Transverse colon (tissue), 4 donors: Measurements from ENCODE around the gene ADD1. TPM values are rescaled to one million over a fixed set of nuclear protein-coding genes. Genes with fewer than 3 reads are reported as not detected.

ENCODE experiments used
- DNase-seq: peaks from one replicate; pipeline ENCODE4 v3.0.0-alpha.2; 2019
- H3K27ac ChIP-seq, 4 donors: fragments of 200-600 bp; sonication (generic); 2 replicates each; pipeline ENCODE4 v1.5.1; 2016 to 2018; ENCODE audit warnings: inconsistent platforms in 4 of 4
- H3K27me3 ChIP-seq: fragments of 200-600 bp; sonication (generic); 2 replicates; pipeline ENCODE4 v1.5.1; 2017; ENCODE audit warnings: inconsistent platforms
- H3K36me3 ChIP-seq, 4 donors: fragments of 200-600 bp; sonication (generic); 2 replicates each; pipeline ENCODE4 v1.5.1; 2017 to 2019; ENCODE audit warnings: inconsistent platforms in 4 of 4
- H3K4me1 ChIP-seq, 4 donors: fragments of 200-600 bp; sonication (generic); 2 replicates each; pipeline ENCODE4 v1.5.1; 2017 to 2020; ENCODE audit warnings: inconsistent platforms in 4 of 4
- H3K4me3 ChIP-seq, 4 donors: fragments of 200-600 bp; sonication (generic); 1 replicate in 1 of 4; 2 replicates in 3 of 4; pipeline versions ENCODE4 v1.5.1 to v1.6.1; 2017 to 2019; ENCODE audit warnings: inconsistent platforms in 4 of 4
- H3K9me3 ChIP-seq, 2 donors: fragments of 200-600 bp; sonication (generic); 2 replicates each; pipeline ENCODE4 v1.5.1; 2017 to 2019; ENCODE audit warnings: inconsistent platforms in 2 of 2
- EP300 ChIP-seq: sonication (generic); formaldehyde crosslinking; IDR thresholded peaks from one replicate; pipeline ENCODE4 v1.6.1; 2017; ENCODE audit warnings: antibody characterized with exemption, low read depth
- POLR2A ChIP-seq: fragments of 450-650 bp; IDR thresholded peaks from one replicate; pipeline ENCODE4 v1.6.1; 2016; ENCODE audit warnings: antibody characterized with exemption, mild to moderate bottlenecking, moderate library complexity
- POLR2AphosphoS5 ChIP-seq, 3 donors: sonication (generic); formaldehyde crosslinking; IDR thresholded peaks; one replicate each; pipeline ENCODE4 v1.6.1; 2016; ENCODE audit warnings: antibody characterized with exemption in 3 of 3
- WGBS, 2 donors: methylation state at CpG; one replicate each; pipeline ENCODE4 v1.1.5; 2018; ENCODE audit warnings: low coverage in 1 of 2; 5-methylcytosine and 5-hydroxymethylcytosine counted together
- in situ Hi-C, 4 donors: fragments of 200-750 bp; cut with MboI; loops; one replicate each; pipeline versions ENCODE4 v1.15.0 to v1.15.1; 2017; ENCODE audit warnings: low sequenced_read_pairs in 3 of 4, low pct_ligation_motif_present in 1 of 4, low pct_unique_long_range_greater_than_20kb in 1 of 4
- intact Hi-C: fragments of 100-400 bp; cut with DNase I; formaldehyde crosslinking; loops from one replicate; pipeline ENCODE4 v1.15.1; 2023; ENCODE audit warnings: low total_unique reads
- total RNA-seq, 4 donors: library from RNA; depleted of rRNA; stranded (reverse); fragments of >200 nt; gene quantifications; one replicate each; pipeline ENCODE4 v1.1.0, GENCODE V29; 2016
- TF ChIP-seq, protein P1 (sequence below), 5 experiments: fragments of 200-600 bp in 3 of 5; fragments of 450-650 bp in 2 of 5; sonication (generic) in 3 of 5; IDR thresholded peaks; 1 replicate in 2 of 5; 2 replicates in 3 of 5; pipeline ENCODE4 v1.5.1; 2016 to 2017; ENCODE audit warnings: antibody characterized with exemption in 5 of 5, inconsistent platforms in 3 of 5, mild to moderate bottlenecking in 2 of 5, moderate library complexity in 1 of 5

The ADD1 gene
- total RNA-seq, 4 donors from 2014 or later: 218 to 392 (median 299) TPM

DNA sequence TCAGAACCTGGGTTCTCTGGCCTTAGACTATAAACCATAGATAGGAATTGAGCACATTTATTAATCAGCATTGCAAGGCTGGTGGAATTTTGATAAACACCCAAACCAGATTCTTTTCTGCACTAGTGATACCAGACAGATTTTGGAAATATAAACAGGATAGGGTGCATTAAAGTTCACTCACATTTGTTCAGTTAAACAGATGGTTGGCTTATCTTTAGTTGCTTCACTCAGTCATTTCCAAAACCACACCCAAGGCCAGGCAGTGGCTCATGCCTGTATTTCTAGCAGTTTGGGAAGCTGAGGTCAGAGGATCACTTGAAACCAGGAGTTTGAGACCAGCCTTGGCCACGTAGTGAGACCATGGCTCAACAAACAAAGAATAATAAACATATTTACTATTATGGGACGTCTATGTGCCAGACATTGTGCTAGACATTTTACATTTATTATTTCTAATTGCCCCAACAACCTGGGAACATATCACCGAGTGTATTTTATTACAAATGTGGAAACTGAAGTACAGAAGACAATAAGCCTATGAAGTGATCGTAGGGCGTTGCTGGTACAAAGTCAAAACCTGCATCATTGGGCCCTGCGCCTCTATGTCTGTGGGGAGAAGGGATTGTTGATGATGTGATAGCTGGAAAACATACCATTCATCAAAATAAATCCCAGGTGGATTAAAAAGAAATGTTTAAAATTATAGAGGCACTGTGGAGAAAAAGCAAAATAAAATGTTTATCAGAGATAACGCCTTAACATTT is 15.0 kb downstream of the ADD1 start:
- TF ChIP-seq POLR2A (no peak), POLR2AphosphoS5 (IDR thresholded peaks at IDR 0.05) (no peak), EP300 (no peak)
- TF ChIP-seq, protein P1, sequence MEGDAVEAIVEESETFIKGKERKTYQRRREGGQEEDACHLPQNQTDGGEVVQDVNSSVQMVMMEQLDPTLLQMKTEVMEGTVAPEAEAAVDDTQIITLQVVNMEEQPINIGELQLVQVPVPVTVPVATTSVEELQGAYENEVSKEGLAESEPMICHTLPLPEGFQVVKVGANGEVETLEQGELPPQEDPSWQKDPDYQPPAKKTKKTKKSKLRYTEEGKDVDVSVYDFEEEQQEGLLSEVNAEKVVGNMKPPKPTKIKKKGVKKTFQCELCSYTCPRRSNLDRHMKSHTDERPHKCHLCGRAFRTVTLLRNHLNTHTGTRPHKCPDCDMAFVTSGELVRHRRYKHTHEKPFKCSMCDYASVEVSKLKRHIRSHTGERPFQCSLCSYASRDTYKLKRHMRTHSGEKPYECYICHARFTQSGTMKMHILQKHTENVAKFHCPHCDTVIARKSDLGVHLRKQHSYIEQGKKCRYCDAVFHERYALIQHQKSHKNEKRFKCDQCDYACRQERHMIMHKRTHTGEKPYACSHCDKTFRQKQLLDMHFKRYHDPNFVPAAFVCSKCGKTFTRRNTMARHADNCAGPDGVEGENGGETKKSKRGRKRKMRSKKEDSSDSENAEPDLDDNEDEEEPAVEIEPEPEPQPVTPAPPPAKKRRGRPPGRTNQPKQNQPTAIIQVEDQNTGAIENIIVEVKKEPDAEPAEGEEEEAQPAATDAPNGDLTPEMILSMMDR (IDR thresholded peaks at IDR 0.05): no peak
- intact Hi-C loops: no loop called here
- H3K4me3 ChIP-seq: no peak overlapping the region
- in situ Hi-C loops: no loop called here
- peak overlapping the region; percentile 72 to 81 (median 74) for H3K27ac ChIP-seq
- H3K9me3 ChIP-seq: no peaks in the 10 kb centered on the region
- peak; percentile 46 for DNase-seq
- H3K27me3 ChIP-seq: no peaks in the 10 kb centered on the region
- WGBS, 2 donors: 43% methylated on average over 7 of the region's 7 CpGs
- H3K4me1 ChIP-seq: peaks cover 45 to 95% (median 73%) of the 10 kb centered on the region in 4 donors
- H3K36me3 ChIP-seq: peaks cover 0 to 7% (median 3%) of the 10 kb centered on the region in 4 donors

DNA sequence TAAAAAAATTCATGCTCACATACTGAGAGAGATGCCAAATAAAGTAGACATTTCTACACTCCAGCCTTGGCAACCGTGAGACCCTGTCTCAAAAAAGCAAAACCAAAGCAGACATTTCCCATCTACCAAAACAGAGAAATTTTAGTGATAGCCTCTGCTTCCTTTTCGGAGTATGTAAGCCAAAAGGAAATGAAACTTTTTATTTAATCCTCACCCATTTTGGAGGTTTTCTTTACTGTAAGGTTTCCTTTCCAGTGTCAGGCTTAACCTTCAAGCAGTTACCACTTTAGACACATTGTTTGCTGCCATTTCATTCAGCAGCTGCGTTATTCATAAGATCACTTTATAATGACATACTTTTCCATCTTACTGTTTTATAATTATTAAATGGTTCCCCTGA is 15.9 kb downstream of the ADD1 start:
- no peak for TF ChIP-seq POLR2A
- TF ChIP-seq POLR2AphosphoS5 (IDR thresholded peaks at IDR 0.05): no peak
- TF ChIP-seq, protein P1 (IDR thresholded peaks at IDR 0.05): no peak
- TF ChIP-seq EP300: no peak
- no peaks in the 10 kb centered on the region for H3K27me3 ChIP-seq
- H3K27ac ChIP-seq: peak overlapping the region; percentile 72 to 81 (median 74)
- peaks cover 45 to 96% (median 81%) of the 10 kb centered on the region in 4 donors for H3K4me1 ChIP-seq
- H3K4me3 ChIP-seq: no peak overlapping the region
- no peaks in the 10 kb centered on the region for H3K9me3 ChIP-seq
- in situ Hi-C loops (no loop called here), intact Hi-C loops (no loop called here)
- no peaks in the 10 kb centered on the region for H3K36me3 ChIP-seq
- DNase-seq: no peak
- WGBS, 2 donors: 65 to 74% methylated on average over 3 of the region's 3 CpGs

DNA sequence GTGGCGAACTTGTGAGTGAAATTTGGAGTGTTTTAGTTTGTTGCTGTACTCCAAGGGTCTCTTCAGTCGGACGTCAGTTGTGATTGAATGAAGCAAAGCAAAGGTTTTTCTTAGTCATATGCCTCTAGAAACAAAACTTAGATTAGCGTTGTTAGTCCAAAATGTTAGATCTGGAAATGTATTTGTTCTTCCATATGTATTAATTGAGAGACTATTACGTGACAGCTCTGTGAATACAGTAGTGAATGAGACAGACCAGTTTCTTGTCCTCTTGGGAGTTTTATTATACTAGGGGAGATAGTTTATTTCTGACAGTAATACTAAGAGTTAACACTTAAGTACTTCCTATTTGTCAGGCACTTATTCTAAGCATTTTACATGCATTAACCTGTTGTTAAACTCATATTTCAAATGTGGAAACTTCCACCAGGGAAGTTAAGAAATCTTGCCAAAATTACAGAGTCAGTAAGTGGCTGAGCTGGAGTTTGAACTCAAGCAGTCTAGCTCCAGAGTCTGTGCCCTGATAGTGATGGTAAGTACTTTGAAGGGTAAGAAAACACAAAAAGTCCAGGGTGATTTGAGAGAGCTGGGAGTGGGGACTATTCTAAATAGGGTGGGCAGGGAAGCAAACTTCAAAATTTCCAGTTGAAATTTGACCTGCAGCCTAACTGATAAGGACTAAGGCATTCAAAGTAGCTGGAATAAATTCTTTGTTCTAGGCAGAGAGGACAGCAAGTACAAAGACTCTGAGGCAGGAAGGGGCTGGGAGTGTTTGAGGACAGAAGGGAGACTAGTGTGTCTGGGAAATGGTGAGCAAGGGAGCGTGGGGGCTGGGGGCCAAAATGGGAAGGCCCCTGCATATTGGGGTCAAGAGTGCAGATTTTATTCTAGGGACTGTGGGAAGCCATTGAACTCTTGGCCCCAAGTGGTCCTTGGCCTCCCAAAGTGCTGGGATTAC is 17.0 kb downstream of the ADD1 start:
- in situ Hi-C loops: no loop called here
- intact Hi-C loops: no loop called here
- H3K36me3 ChIP-seq: no peaks in the 10 kb centered on the region
- DNase-seq: no peak
- H3K27ac ChIP-seq: peak overlapping the region; percentile 72 to 81 (median 74)
- H3K4me1 ChIP-seq: peaks cover 45 to 96% (median 91%) of the 10 kb centered on the region in 4 donors
- no peak overlapping the region for H3K4me3 ChIP-seq
- 72 to 74% methylated on average over 6 of the region's 6 CpGs for WGBS, 2 donors
- H3K27me3 ChIP-seq: no peaks in the 10 kb centered on the region
- H3K9me3 ChIP-seq: no peaks in the 10 kb centered on the region
- TF ChIP-seq, protein P1 (IDR thresholded peaks at IDR 0.05): no peak
- no peak for TF ChIP-seq POLR2A
- TF ChIP-seq EP300: peak; percentile 22
- TF ChIP-seq POLR2AphosphoS5 (IDR thresholded peaks at IDR 0.05): no peak
